Gastrocnemius medialis (tissue), 4 donors: ENCODE results near the gene THSD7B. TPM values are rescaled to one million over a fixed set of nuclear protein-coding genes. Genes with fewer than 3 reads are reported as not detected.

Experiments used
- ATAC-seq, 2 donors: fragments of 150-250 bp; one replicate each; pipeline ENCODE4 v1.9.1; 2016
- DNase-seq, 2 donors: peaks; one replicate each; pipeline ENCODE4 v3.0.0-alpha.2; 2019
- H3K27ac ChIP-seq, 4 donors: fragments of 200-600 bp; sonication (generic); 1 replicate in 1 of 4; 2 replicates in 3 of 4; pipeline ENCODE4 v1.5.1; 2016 to 2018; ENCODE audit warnings: mild to moderate bottlenecking in 2 of 4, moderate library complexity in 1 of 4
- H3K27me3 ChIP-seq, 3 donors: fragments of 200-600 bp; sonication (generic) in 2 of 3; 1 replicate in 1 of 3; 2 replicates in 2 of 3; pipeline versions ENCODE4 v1.5.1 to v1.6.0; 2016 to 2019; ENCODE audit warnings: mild to moderate bottlenecking in 1 of 3, moderate library complexity in 1 of 3
- H3K36me3 ChIP-seq, 2 donors: fragments of 200-600 bp; sonication (generic) in 1 of 2; one replicate each; pipeline ENCODE4 v1.5.1; 2017 to 2018
- H3K4me1 ChIP-seq, 2 donors: fragments of 200-600 bp; sonication (generic) in 1 of 2; one replicate each; pipeline ENCODE4 v1.5.1; 2016 to 2017; ENCODE audit warnings: mild to moderate bottlenecking in 2 of 2
- H3K4me3 ChIP-seq, 4 donors: fragments of 200-600 bp; sonication (generic) in 3 of 4; 1 replicate in 1 of 4; 2 replicates in 3 of 4; pipeline ENCODE4 v1.5.1; 2016 to 2019; ENCODE audit warnings: mild to moderate bottlenecking in 2 of 4
- H3K9me3 ChIP-seq, 3 donors: fragments of 200-600 bp; sonication (generic) in 2 of 3; 1 replicate in 1 of 3; 2 replicates in 2 of 3; pipeline ENCODE4 v1.5.1; 2016 to 2019
- CTCF ChIP-seq, 5 experiments: fragments of 450-650 bp in 3 of 5; fragments of 200-600 bp in 2 of 5; sonication (generic) in 2 of 5; IDR thresholded peaks in 4 of 5; conservative IDR thresholded peaks in 1 of 5; 1 replicate in 4 of 5; 2 replicates in 1 of 5; pipeline ENCODE4 v1.5.1; 2016 to 2019; ENCODE audit warnings: antibody characterized with exemption in 5 of 5, mild to moderate bottlenecking in 3 of 5, moderate library complexity in 3 of 5
- POLR2A ChIP-seq, 2 donors: fragments of 450-650 bp; IDR thresholded peaks; one replicate each; pipeline ENCODE4 v1.6.1; 2017; ENCODE audit warnings: antibody characterized with exemption in 2 of 2, mild to moderate bottlenecking in 2 of 2, moderate library complexity in 2 of 2
- in situ Hi-C, 4 donors: fragments of 200-750 bp; cut with MboI; loops; one replicate each; pipeline versions ENCODE4 v1.15.0 to v1.8.0; 2017; ENCODE audit warnings: low sequenced_read_pairs in 4 of 4
- intact Hi-C: fragments of 100-400 bp; cut with DNase I; formaldehyde crosslinking; loops from one replicate; pipeline ENCODE4 v1.15.1; 2023; ENCODE audit warnings: low total_unique reads
- total RNA-seq, 4 donors: library from RNA; depleted of rRNA; stranded (reverse); fragments of >200 nt; gene quantifications; one replicate each; pipeline versions ENCODE4 v1.1.0 to v1.2.3, GENCODE V29; 2016

THSD7B gene
- total RNA-seq, 4 donors from 2014 or later = not detected

DNA sequence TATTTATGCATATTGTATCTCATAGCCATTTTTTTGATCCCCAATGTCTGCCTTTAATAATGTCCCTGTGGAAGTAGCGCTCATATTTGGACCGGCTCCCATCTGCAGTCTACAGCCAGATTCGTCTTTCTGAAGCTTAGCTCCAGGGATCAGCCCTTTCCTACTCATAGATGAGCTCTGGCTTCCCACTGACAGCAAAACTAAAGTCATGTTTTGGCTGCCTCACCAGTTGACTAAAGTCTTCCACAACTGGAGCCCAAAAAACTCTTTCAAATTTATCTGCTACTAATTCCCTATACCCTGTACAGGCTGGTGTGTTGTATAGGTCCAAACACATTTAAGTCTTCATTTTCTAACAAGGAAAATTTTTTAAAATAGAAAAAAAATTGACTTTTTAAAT is 904.8 kb downstream of the THSD7B start:
- intact Hi-C loops = no loop called here
- Histone ChIP-seq H3K4me3 (no peak overlapping the region), H3K9me3 (no peaks in the 10 kb centered on the region), H3K4me1 (no peaks in the 10 kb centered on the region), H3K36me3 (no peaks in the 10 kb centered on the region), H3K27me3 (no peaks in the 10 kb centered on the region), H3K27ac (no peak overlapping the region)
- TF ChIP-seq POLR2A (IDR thresholded peaks at IDR 0.05) (no peak), CTCF (IDR thresholded peaks at IDR 0.05 in 4 of 5, conservative IDR thresholded peaks at IDR 0.05 in 1 of 5) (no peak)
- no peak for ATAC-seq
- in situ Hi-C loops = no loop called here
- no peak for DNase-seq

DNA sequence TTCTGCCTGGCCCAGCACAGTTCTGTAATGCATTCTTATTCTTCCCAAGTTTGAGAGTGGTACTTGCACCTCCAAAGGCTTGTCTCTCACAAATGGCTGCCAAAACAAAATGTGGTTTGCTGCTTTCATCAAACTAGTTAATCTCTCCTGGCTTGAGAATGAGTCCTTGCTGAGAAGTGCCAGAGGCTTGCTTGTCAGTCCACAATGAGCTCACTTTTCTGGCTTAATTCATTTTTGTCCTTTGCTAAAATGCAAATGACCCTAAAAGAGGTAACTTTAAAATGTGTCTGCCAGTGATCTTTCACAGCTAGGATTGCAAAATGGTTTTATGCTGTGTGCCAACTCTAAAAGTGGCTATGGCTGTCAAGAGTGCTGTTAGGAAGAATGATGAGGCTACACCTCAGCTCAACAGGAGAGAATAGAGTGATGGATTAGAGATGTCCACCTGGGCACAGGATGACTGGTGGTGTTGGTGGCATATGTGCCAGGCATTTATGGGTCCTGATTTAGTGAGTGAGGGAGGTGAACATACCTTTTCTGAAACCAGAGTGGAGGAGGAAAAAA is 907.7 kb downstream of the THSD7B start:
- H3K27ac ChIP-seq = no peak overlapping the region
- DNase-seq (no peak), ATAC-seq (no peak)
- H3K4me1 ChIP-seq = no peaks in the 10 kb centered on the region
- no peaks in the 10 kb centered on the region for H3K36me3 ChIP-seq
- H3K27me3 ChIP-seq = no peaks in the 10 kb centered on the region
- H3K4me3 ChIP-seq = no peak overlapping the region
- intact Hi-C loops = no loop called here
- in situ Hi-C loops = no loop called here
- TF ChIP-seq CTCF (IDR thresholded peaks at IDR 0.05 in 4 of 5, conservative IDR thresholded peaks at IDR 0.05 in 1 of 5) (no peak), POLR2A (IDR thresholded peaks at IDR 0.05) (no peak)
- no peaks in the 10 kb centered on the region for H3K9me3 ChIP-seq

- TF ChIP-seq POLR2A (IDR thresholded peaks at IDR 0.05) (no peak), CTCF (IDR thresholded peaks at IDR 0.05 in 4 of 5, conservative IDR thresholded peaks at IDR 0.05 in 1 of 5) (no peak)
- intact Hi-C loops (no loop called here), in situ Hi-C loops (no loop called here)
- Histone ChIP-seq H3K4me3 (no peak overlapping the region), H3K36me3 (no peaks in the 10 kb centered on the region), H3K9me3 (no peaks in the 10 kb centered on the region), H3K27ac (no peak overlapping the region), H3K4me1 (no peaks in the 10 kb centered on the region), H3K27me3 (no peaks in the 10 kb centered on the region)
- DNase-seq = no peak
- no peak for ATAC-seq
Observed at GRCh38 chr2:137674991-137675390, 909.6 kb downstream of the THSD7B start.

DNA sequence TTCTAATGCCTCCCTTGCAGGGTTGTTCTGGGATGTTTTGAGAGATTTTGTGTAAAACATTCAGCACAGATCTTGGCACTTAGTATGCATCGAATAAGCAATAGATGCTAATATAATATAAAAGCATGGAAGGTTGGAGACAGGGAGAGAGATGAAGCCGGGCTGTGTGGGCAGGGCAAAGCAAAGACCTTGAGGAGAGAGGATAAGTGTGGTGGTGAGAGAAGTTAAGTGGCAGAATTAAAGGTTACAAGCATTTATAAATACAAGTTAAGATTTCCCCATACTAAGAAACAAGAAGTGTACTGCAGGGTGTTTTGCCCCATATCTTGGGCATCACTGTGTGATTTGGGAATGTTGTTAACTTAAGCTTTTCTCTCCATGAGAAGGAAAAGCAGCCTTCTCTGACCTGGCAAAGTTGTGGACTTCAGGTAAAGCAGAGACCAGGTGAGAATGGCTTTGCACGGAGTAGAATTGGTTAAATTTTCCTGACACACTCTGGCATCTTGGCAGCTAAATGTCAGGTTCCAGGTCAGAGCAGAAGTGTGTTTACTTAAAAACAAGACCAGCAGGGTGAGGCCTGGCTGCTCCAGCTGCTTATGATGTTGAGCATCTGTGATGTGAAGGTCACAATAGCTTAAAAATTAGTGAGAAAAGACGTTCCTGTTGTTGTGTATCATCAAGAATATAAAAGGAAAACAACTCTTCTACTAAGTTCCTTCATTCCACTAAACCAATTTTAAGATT is 910.4 kb downstream of the THSD7B start:
- DNase-seq = no peak
- Histone ChIP-seq H3K4me3 (no peak overlapping the region), H3K9me3 (no peaks in the 10 kb centered on the region), H3K27me3 (no peaks in the 10 kb centered on the region), H3K36me3 (no peaks in the 10 kb centered on the region), H3K27ac (no peak overlapping the region), H3K4me1 (no peaks in the 10 kb centered on the region)
- in situ Hi-C loops (no loop called here), intact Hi-C loops (no loop called here)
- TF ChIP-seq POLR2A (IDR thresholded peaks at IDR 0.05) = no peak
- ATAC-seq = no peak

DNA sequence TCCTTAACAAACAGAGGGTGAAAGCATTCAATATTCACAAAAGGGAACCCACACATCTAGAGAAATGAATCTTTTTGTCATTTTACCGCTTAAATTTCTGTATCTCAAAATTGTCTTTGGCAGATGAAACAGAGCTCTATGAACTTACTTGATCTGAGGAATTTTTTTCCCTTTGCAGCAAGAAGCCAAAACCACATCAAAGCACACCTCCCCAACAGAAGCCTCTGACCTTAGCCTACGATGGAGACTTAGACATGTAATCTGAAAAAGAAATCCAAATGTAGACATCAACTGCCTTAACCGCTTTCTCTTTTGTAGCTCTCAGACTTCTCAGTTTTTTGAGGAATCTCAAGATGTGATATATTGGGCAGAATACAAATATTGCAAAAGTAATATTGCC is 911.0 kb downstream of the THSD7B start:
- no peak for DNase-seq
- ATAC-seq = no peak
- intact Hi-C loops (no loop called here), in situ Hi-C loops (no loop called here)
- H3K27me3 ChIP-seq = no peaks in the 10 kb centered on the region
- H3K4me1 ChIP-seq = no peaks in the 10 kb centered on the region
- H3K9me3 ChIP-seq = no peaks in the 10 kb centered on the region
- no peak overlapping the region for H3K27ac ChIP-seq
- H3K36me3 ChIP-seq = no peaks in the 10 kb centered on the region
- no peak overlapping the region for H3K4me3 ChIP-seq
- TF ChIP-seq POLR2A (IDR thresholded peaks at IDR 0.05) (no peak), CTCF (IDR thresholded peaks at IDR 0.05 in 4 of 5, conservative IDR thresholded peaks at IDR 0.05 in 1 of 5) (no peak)
